Left colon (tissue), 2 donors: ENCODE measurements around the gene SYCP2. TPM values are rescaled to one million over a fixed set of nuclear protein-coding genes. Genes with fewer than 3 reads are reported as not detected.
A peak's percentile ranks its signal among the peaks of the same experiment; 100 is the strongest.

ENCODE experiments used
- ATAC-seq: fragments of 200-7000 bp; cut with Tn5 transposase; one replicate; pipeline ENCODE4 v1.9.1; 2020; ENCODE audit warnings: mild to moderate bottlenecking, moderate library complexity
- DNase-seq, 2 donors: peaks; one replicate each; pipeline ENCODE4 v3.0.0-alpha.2; 2020
- intact Hi-C, 2 donors: fragments of 100-400 bp; cut with DNase I in 1 of 2; cut with micrococcal nuclease in 1 of 2; formaldehyde crosslinking; loops; one replicate each; pipeline versions ENCODE4 v1.11.2 to v1.14.0; 2022; cut with DNase I, micrococcal nuclease
- total RNA-seq, 2 donors: library from RNA; stranded (reverse); fragmentation: NEBNext Ultra II Directional; extraction: Animal tissue kit (Norgen Biotek cat#: 25700); gene quantifications; one replicate each; pipeline ENCODE4 v1.2.1, GENCODE V29; 2021
- donor health status: DM: no; HTN: no; CAD: no.
- donor health status: DM: yes; HTN: yes; CAD: no.

Gene SYCP2
- total RNA-seq, 2 donors from 2014 or later = 0.84 to 1.2 TPM

DNA sequence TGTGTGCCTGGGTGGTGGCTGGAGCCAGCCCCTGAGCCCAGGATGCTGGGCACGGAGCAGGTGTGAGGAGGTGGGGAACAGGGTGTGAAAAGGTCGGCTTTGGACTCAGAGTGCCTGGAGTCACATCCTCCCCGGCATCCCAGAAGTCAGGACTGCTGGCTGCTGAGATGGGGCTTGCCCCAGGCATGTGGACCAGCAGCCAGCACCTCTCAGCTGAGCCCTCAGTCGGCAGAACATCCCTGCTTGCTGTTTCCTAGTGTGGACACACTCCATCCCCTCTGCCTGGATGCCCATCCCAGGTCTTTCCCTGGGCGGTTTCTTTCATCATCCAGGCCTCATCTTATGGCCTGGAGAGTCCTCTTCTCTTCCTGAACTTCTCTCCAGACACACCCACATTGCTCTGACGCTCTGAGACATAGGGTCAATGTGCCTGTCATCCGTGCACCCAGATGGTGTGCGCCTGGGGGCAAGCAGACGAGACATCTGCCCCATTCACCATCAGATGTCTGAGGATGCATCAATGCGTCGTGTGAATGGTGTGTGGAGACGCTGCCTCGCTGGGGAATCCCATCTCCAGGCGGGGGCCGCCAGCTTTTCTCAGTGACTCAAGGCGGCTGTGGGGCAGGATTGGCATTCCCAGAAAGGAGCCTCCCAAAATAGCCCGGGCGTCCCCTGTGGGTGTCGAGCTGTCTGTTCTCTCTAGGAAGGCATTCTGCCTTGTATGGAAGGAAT is 104.2 kb downstream of the SYCP2 start:
- intact Hi-C loops = no loop called here
- ATAC-seq = no peak
- DNase-seq = no peak

DNA sequence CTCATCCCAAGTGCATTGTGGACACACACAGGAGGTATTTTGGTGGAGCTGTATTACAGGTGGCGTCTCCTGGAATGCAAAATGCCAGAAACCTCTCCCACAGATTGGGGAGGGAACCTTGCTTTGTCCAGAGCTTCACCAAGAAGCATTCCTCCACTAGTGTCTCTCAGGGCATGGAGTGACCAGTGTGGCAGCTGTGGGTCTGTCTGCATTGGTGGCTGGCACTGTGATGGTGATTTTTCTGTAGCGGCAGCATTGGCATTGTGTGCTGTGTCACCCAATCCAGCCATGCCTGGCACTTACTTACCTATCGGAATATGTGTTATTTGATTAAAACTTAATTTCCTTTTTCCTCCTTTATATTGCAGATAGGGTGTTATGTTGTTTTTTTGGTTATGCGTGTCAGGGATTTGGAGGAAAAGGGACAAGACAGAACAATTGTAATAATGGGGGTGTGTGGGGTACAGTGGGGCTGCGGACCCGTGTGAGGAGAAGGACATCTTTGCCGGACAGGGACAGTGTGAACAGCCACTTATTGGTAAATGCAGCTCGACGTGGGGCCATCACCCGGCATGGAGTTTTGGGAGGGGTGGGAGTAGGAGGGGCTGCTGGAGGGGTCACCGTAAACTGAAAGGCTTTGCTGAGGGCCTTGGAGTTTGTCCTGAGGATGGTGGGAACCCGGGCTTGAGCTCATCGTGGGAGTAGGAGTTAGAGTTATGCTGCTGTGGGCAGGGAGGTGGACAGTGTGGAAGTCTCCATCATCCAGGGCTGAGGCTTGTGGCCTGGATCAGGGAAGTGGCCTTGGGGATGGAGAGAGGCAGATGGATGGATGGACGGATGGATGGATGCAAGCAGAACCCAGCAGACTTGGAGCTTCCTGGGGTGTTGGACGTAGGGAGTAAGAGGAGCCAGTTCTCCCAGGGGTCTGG is 105.0 kb downstream of the SYCP2 start:
- intact Hi-C loops = no loop called here
- no peak for ATAC-seq
- no peak for DNase-seq

DNA sequence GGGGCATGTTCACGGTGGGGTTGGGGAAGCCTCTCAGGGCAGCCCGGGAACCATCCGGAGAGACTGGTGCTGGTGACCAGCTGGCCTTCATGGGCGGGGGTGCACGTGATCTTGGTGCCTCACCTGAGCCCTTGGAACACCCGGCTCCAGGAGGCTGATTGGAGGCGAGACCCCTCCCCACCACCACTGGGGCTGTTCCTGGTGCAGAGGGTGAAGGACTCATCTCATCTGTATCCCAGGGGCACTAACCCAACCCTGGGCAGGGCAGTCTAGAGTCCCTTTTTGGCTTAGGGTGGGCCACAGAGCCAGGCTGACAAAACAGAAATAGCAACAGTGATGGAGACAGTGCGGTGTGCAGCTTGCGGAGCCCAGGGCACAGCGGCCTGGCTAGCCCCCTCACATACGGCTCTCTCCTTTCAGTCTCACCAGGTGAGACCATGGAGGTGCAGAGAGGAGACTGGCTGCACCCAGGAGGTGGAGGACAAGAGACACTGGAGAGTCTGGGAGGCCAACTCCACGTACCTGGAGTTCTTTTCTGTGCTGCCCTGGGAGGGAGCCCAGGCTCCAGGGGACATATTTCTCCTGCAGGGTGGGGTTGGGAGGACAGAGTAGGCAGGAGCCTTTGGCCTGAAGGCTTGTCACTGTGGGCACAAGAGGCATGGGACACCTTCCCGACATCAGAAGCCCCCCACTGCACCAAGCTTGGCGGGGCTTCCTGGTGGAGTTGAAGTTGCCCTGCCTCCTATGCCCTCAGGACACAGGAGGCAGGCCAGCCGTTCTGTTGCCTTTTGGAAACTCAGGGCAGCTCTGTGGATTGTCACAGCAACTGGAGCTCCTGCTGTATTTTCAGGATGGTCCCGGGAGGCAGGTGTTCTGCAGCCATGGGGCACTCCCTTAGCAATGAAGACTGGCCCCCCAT is 106.0 kb downstream of the SYCP2 start:
- ATAC-seq (peak; percentile 11), DNase-seq (peak in 1 of 2 donors; percentile 59)
- intact Hi-C loops = no loop called here

DNA sequence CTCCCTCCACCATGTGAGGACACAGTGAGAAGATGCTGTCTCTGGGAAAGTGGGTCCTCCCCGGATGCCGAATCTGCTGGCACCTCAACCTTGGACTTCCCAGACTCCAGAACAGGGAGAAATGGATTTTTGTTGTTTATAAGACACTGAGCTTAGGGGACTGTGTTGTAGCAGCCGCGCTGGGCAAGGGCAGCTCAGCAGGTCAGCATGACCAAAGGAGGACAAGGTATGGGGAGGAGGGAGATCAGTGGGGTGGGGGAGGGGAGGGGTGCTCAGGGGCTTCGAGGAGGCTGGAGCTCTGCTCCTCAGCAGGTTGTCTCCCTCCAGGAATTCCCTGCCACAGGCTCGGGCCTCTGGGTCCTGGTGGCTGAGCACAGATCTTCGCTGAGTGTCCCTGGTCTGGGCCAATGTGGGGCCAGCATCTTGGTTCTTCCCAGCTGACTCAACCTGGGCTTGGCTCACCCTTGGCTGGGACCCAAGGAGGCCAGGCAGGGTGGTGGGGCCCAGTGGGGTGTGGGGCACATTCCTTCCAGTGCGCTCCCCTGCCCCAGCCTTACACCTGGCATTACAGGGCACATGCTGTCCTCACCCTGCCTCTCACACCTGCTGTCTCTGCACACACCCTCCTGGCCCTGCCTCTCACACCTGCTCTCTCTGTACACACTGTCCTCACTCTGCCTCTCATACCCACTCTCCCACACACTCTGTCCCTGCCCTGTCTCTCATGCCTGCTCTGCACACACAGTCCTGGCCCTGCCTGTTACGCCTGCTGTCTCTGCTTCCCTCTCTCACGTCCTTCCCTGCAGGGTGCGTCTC is 107.3 kb downstream of the SYCP2 start:
- DNase-seq (peak; percentile 72 to 96), ATAC-seq (peak; percentile 94)
- intact Hi-C loops = no loop called here

DNA sequence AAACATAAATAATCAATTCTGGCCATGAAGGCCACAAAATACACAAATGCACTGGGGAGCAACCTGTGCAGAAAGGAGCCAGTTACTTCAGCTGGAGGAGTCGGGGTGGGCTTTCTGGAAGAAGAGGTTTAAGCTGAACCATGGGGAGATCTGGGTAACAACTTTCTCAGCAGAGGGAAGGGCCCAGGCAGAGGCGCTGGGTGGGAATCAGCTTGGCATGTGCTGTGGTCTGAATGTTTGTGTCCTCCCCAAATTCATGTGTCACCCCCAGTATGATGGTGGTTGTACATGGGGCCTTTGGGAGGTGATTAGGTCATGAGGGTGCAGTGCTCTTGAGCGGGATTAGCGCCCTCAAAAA is 107.9 kb downstream of the SYCP2 start:
- no peak for DNase-seq
- no peak for ATAC-seq
- intact Hi-C loops = no loop called here

DNA sequence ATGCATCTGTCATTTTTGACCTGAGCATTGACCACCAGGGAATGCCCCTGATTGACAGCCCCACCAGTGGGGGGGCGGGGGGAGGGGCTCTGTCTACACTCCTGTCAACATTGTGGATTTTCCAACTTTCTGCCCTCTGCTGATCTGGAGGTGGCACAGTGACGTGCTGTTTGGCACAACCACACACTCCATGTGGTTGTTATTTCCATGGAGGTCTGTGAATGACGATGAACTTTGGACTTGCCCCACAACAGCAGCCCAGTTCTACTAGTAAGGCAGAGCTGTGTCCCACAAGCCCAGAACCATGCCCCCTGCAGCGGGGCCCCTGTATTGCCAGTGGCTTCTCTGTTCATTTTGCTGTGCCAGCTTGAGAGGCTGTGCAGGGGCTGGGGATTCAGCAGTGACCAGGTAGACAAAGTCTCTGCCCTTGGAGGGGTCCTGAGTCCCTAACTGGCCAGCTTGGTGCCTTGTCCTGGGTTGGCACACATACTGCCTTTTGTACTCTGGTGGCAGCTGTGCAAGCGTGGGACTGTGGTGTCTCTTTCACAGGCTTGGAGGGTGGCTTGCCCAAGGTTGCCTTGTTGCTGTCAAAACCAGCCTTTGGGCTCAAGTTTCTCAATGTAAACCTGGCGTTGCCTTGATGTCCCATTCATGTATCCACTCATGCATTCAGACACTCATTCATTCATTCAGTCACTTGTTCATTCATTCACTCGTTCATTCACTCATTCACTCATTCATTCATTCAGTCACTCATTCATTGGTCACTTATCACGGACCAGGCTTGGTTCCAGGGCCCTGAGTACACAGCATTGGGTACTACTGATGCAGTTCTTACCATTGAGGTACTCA is 108.5 kb downstream of the SYCP2 start:
- DNase-seq = no peak
- intact Hi-C loops = no loop called here

DNA sequence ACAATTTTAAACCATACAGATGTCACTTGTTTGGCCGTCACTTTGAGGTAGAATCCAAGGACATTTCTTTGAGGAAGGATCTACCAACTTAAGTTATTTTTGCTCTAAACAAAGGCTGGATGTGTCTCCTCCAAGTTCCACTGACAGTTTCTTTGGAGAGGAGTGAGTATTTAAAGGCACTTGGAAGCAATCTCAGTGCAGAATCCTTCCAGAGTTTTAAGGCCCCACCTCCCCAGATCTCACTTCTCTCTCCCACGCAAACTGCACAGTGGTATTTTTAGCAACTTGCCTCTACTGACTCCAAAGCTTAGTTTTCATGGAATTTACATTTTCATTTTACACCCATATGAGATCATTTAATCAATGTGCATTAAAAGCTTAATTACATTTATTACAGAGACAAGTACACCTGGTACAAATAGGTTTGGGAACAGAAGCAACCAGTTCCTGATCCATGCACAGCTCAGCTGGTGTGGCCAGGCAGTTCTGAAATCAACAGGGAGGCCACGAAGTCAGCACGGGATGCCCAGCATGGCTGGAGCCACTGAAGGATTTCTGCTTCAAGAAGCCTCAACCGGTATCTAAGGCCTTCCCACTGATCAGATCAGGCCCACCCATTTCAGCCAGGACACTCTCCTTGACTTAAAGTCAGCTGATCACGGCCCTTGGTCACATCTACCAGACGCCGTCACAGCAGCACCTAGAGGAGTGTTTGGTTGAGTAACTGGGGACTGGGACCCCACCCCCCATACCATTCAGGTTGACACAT is 109.8 kb downstream of the SYCP2 start:
- intact Hi-C loops = no loop called here
- ATAC-seq = no peak
- DNase-seq = no peak

More for the DNA sequence above, 108.5 kb downstream of the SYCP2 start:
- ATAC-seq = no peak

DNA sequence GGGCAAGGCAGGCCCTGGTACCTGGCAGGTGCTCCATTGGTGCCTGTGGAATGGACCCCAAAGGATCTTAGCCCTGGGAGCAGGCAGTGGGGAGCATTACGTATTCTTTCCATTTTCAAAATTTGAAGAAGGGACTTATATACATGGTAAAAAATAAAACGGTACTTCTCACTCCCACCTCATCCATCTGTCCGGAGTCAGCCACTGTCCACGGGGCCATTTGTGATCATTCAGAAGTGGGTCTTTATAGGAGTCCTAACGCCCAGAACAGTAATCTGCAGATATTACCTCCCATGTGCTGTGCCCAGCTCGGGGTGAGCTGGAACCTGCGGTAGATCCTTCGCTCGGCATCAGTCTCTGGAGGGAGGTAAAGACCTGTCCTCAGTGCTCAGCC is 110.4 kb downstream of the SYCP2 start:
- ATAC-seq = no peak
- intact Hi-C loops = no loop called here
- no peak for DNase-seq

DNA sequence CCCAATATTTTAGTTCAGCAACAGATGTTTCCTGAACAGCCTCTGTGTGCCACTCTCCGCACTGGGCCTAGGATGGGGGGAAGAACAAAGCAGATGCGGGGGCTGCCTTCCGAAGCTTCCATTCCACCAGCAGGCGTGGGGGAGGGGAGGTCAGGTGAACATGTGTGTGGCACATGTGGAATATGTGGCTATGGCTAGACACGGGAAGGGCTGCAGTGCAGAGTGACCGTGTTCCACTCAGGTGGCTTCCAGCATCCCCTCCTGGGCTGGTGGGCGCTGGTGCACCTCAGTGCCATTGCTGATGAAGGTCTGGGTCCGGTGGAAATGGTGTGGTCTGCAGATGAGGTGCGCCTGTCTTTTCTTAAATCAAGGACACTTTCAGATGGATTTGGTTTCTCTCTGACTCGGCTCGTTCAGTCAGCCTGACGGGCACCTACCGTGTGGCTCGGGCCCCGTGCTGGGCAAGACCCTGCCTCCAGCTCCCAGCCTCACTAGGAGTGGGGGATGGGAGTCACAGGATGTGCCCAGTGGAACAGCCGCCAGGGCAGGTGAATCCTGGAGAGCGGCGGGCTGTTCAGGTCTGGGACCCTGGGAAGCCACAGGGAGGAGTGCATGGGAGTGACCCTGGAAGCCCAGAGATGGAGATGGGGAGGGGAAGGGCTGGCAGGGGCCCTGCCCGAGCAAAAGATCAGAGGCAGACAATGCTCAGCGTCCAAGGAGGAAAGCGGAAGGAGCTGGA is 111.0 kb downstream of the SYCP2 start:
- DNase-seq (no peak), ATAC-seq (no peak)
- intact Hi-C loops = no loop called here

DNA sequence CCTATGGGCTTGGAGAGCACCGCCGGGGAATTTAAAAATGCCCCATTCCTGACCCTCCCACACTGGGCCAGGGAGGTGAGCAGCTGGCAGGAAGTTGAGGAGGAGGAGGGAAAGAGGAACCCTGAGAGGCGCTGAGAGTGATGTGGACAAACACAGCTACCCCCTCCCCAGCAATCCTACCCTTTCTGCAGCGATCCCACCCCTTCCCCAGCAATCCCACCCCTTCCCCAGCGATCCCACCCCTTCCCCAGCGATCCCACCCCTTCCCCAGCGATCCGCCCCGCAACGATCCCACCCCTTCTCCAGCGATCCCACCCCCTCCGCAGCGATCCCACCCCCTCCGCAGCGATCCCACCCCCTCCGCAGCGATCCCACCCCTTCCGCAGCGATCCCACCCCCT is 111.6 kb downstream of the SYCP2 start:
- intact Hi-C loops = no loop called here
- no peak for ATAC-seq
- DNase-seq = no peak

DNA sequence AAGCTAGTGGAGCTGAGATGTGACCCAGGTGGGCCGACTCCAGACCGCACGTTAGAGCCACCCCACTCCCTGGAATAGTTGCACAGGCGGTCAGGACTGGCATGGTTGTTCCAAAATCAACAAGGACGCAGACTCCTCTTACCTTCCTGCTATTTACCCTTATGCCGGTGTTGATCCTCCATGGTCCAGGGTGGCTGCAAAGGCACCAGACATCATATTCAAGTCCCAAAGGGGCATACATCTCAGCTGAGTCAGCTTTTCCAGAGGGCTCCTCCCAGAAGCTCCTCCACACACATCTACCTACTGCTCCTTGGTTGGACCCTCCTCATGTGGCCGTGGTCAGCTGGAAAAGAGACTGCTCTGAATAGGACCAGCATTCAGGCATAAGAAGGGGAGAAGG is 112.2 kb downstream of the SYCP2 start:
- DNase-seq = no peak
- ATAC-seq = no peak
- intact Hi-C loops = no loop called here

DNA sequence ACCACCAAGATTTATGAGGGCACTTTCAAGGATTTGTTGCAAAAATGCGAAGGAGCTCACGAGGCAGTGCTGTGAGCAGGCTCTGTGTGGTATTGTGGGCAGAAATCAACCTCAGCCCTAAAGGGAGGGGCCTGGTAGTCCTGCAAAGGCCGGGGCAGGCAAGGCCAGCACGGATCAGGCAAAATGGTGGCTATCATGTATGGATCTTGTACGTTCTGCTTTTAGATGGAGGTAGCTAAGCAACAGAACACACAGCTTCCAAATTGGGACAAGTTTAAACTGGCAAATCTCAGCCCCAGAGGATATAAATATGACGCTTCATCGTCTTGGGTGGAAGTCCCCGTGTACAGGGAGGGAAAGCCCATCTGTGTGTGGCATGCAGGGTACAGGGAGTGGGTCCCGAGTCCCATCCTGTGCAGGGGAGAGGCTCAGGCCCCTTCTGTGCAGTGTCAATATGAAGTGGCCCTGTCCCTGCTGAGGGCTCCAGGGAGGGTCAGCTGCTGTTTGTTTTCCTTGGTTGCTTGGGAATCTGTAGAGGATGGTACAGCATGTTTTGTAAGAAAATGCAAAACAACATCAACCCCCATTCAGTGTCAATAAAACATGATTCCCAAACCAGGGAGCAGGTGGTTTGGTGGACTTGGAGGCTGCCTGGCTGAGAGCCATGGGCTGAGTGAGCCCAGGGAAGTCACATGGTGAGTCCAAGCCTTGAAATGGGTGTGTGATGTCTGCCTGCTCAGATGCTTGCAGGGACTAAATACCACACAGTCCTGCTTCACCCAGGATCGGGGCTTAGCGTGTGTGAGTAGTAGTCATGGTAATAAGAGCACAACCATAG is 113.0 kb downstream of the SYCP2 start:
- DNase-seq (no peak), ATAC-seq (peak; percentile 61)
- intact Hi-C loops = no loop called here

DNA sequence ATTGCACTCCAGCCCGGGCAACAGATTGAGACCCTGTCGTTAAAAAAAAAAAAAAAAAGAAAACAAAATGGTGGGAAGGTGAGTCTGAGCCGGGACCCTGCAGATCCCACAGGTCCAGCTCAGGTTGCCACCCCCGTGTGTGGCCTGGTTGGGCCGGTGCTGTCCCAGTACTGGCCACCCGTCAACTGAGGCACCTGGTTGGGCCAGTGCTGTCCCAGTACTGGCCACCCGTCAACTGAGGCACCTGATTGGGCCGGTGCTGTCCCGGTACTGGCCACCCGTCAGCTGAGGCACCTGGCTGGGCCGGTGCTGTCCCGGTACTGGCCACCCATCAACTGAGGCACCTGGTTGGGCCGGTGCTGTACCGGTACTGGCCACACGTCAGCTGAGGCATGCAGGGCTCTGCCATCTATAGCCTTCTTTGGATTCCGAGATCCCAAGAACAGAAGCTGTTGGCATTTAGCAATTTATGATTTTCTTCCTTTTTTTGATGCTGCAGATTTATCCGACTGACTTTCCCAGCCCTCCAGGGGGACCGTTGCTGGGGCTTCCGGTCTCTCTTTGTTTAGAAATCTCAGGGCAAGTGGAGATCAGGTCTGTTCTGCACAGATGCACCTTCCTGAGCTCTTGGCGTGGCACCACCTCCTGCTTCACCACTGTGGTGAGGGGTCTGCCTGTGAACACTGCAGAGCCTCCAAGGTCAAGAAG is 113.8 kb downstream of the SYCP2 start:
- intact Hi-C loops = no loop called here
- DNase-seq = no peak
- no peak for ATAC-seq

DNA sequence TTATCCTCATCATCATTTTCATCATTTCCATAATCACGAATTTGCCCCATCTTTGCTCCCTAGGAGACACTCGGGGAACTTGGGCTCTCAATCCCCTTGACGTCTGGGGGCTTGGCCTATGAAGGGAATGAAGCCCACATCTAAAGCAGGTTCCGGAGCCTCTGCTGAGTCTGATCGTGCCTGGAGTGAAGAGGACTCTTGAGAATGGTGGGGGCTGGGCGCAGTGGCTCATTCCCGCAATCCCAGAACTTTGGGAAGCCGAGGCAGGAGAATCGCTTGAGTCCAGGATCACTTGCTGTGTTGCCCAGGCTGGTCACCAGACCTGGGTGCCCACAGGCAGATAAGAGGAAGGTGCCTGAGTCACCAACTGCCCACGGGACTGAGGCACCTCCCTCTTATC is 114.5 kb downstream of the SYCP2 start:
- intact Hi-C loops = no loop called here
- ATAC-seq = no peak
- no peak for DNase-seq
